Measurements from ENCODE around the gene RAB10. TPM values are rescaled to one million over a fixed set of nuclear protein-coding genes. Genes with fewer than 3 reads are reported as not detected.

The RAB10 gene
- total and polyA plus RNA-seq, 9 of the 15 experiments (the other 6 are each of a cell fraction or from before 2014, with no cell fraction given) = 25.1 to 214 (median 157) TPM

DNA sequence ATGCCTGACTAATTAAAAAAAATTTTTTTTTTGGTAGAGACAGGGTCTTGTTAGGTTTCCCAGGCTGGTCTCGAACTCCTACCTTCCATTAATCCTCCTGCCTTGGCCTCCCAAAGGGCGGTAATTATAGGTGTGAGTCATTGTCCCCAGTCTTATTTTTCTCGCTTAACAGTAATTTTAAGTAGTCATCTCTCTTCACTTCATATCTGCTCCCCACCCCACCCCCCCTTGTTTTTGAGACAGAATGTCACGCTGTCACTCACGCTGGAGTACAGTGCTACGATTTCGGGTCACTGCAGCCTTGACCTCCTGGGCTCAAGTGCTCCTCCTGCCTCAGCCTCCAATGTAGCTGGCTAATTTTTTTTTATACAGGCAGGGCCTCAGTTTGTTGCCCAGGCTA is 27.7 kb downstream of the RAB10 start (continued):
- TF ChIP-seq, protein P1, sequence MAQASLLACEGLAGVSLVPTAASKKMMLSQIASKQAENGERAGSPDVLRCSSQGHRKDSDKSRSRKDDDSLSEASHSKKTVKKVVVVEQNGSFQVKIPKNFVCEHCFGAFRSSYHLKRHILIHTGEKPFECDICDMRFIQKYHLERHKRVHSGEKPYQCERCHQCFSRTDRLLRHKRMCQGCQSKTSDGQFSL (CRISPR knock-in tag; IDR thresholded peaks at IDR 0.05) = no peak
- TF ChIP-seq, protein P1 (tag; IDR thresholded peaks at IDR 0.05) = no peak
- TF ChIP-seq, protein P2, sequence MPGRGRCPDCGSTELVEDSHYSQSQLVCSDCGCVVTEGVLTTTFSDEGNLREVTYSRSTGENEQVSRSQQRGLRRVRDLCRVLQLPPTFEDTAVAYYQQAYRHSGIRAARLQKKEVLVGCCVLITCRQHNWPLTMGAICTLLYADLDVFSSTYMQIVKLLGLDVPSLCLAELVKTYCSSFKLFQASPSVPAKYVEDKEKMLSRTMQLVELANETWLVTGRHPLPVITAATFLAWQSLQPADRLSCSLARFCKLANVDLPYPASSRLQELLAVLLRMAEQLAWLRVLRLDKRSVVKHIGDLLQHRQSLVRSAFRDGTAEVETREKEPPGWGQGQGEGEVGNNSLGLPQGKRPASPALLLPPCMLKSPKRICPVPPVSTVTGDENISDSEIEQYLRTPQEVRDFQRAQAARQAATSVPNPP (IDR thresholded peaks at IDR 0.05; ENCODE audit: borderline replicate concordance, insufficient read depth, insufficient read length) = no peak
- no peak for TF ChIP-seq ELF4 (CRISPR knock-in tag; IDR thresholded peaks at IDR 0.05)
- TF ChIP-seq, protein P3, sequence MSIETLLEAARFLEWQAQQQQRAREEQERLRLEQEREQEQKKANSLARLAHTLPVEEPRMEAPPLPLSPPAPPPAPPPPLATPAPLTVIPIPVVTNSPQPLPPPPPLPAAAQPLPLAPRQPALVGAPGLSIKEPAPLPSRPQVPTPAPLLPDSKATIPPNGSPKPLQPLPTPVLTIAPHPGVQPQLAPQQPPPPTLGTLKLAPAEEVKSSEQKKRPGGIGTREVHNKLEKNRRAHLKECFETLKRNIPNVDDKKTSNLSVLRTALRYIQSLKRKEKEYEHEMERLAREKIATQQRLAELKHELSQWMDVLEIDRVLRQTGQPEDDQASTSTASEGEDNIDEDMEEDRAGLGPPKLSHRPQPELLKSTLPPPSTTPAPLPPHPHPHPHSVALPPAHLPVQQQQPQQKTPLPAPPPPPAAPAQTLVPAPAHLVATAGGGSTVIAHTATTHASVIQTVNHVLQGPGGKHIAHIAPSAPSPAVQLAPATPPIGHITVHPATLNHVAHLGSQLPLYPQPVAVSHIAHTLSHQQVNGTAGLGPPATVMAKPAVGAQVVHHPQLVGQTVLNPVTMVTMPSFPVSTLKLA (conservative IDR thresholded peaks at IDR 0.05) = no peak
- no peak for TF ChIP-seq ZNF324 (CRISPR knock-in tag; IDR thresholded peaks at IDR 0.05)
- no peak for TF ChIP-seq ZC3H8 (IDR thresholded peaks at IDR 0.05)
- peak; percentile 43; the same call in 1 of the 2 replicates for TF ChIP-seq CREM (IDR thresholded peaks at IDR 0.05; ENCODE audit: low read depth)
- TF ChIP-seq RCOR1 (IDR thresholded peaks at IDR 0.05; ENCODE audit: borderline replicate concordance in 1 of 2, low read depth in 2 of 2, low read length in 2 of 2) = peak in 1 of 2 experiments; percentile 77; a peak in 1 of 4 replicates
- TF ChIP-seq, protein P4, sequence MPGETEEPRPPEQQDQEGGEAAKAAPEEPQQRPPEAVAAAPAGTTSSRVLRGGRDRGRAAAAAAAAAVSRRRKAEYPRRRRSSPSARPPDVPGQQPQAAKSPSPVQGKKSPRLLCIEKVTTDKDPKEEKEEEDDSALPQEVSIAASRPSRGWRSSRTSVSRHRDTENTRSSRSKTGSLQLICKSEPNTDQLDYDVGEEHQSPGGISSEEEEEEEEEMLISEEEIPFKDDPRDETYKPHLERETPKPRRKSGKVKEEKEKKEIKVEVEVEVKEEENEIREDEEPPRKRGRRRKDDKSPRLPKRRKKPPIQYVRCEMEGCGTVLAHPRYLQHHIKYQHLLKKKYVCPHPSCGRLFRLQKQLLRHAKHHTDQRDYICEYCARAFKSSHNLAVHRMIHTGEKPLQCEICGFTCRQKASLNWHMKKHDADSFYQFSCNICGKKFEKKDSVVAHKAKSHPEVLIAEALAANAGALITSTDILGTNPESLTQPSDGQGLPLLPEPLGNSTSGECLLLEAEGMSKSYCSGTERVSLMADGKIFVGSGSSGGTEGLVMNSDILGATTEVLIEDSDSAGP (CRISPR knock-in tag; IDR thresholded peaks at IDR 0.05) = no peak
- no peak for TF ChIP-seq ZNF282 (CRISPR knock-in tag; IDR thresholded peaks at IDR 0.05)
- TF ChIP-seq JUN (IDR thresholded peaks at IDR 0.05; ENCODE audit: borderline replicate concordance, low read depth, low read length) = peak; percentile 53; the same call in 1 of the 2 replicates
- TF ChIP-seq JUN (CRISPR knock-in tag; IDR thresholded peaks at IDR 0.05; ENCODE audit: borderline replicate concordance) = 0 out of 2 replicates have a peak, but pooled peaks have one; percentile 13
- TF ChIP-seq KLF10 (CRISPR knock-in tag; IDR thresholded peaks at IDR 0.05) = no peak
- TF ChIP-seq CTBP1 (IDR thresholded peaks at IDR 0.05; ENCODE audit: borderline replicate concordance) = no peak
- TF ChIP-seq TCF3 (CRISPR knock-in tag; IDR thresholded peaks at IDR 0.05) = no peak
- no peak for TF ChIP-seq PHTF2 (CRISPR knock-in tag; IDR thresholded peaks at IDR 0.05)
- TF ChIP-seq NFATC3 (IDR thresholded peaks at IDR 0.05) = no peak
- no peak for TF ChIP-seq ESRRA (IDR thresholded peaks at IDR 0.05; ENCODE audit: borderline replicate concordance, low read depth)
- no peak for TF ChIP-seq KHSRP (IDR thresholded peaks at IDR 0.05)
- peak; percentile 50 for TF ChIP-seq RBM25 (IDR thresholded peaks at IDR 0.05; ENCODE audit: low read depth, low read length, severe bottlenecking)
- TF ChIP-seq ASH1L (IDR thresholded peaks at IDR 0.05; ENCODE audit: borderline replicate concordance, low read depth, partially characterized antibody) = no peak
- TF ChIP-seq SMARCA4 (IDR thresholded peaks at IDR 0.05) = 0 out of 2 replicates have a peak, but pooled peaks have one; percentile 19
- TF ChIP-seq CBX3 (IDR thresholded peaks at IDR 0.05; ENCODE audit: borderline replicate concordance in 1 of 2, low read length in 2 of 2) = peak in 1 of 2 experiments; percentile 92; a peak in 1 of 3 replicates
- TF ChIP-seq ZNF75A (CRISPR knock-in tag; IDR thresholded peaks at IDR 0.05) = no peak
